HG03571 (cell line): ENCODE results near the gene MILR1.
"Not testable (repeated sequence)": the region's sequence is repeated elsewhere in the genome, so short reads cannot be mapped to it uniquely, and the experiment has no call there.

Experiments
- ATAC-seq: cut with Tn5 transposase; IDR thresholded peaks from one replicate; pipeline ENCODE4 v1.9.1; 2021; ENCODE audit not compliant: unreplicated experiment

Gene MILR1

DNA sequence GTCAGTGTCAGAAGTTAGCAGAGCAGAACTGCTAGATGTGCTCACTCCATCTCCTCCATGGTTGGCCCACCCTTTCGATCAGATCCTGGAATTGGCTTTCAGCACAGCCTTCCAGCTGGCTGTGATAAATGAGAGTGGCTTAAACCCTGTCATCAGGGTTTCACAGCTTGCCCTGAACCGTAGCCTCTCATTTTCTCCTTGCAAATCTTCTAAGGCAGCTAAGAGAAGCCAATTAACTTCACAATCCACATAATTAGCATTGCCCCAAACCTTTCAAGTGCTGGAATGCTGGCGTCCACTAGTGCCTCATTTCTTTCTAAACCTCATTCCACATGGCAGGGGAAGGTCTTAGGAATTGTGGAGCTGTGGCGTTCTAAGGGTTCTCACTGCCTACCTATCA is 21.7 kb downstream of the MILR1 start:
- no peak for ATAC-seq

DNA sequence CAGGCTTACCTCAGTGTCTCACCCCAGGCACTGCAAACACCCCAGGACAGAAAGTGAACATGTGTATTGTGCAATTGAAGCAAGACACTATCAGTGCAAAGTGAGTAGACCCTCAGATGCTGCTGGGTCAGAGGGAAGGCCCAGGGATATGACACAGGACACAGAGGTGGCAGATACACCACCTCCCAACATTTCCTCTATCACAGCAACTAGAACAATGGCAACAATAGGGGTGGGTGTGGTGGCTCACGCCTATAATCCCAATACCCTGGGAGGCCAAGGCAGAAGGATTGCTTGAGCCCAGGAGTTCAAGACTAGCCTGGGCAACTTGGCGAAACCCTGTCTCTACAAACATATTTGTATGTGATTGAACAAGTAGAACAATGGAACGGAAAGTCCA is 22.5 kb downstream of the MILR1 start:
- ATAC-seq: no peak

DNA sequence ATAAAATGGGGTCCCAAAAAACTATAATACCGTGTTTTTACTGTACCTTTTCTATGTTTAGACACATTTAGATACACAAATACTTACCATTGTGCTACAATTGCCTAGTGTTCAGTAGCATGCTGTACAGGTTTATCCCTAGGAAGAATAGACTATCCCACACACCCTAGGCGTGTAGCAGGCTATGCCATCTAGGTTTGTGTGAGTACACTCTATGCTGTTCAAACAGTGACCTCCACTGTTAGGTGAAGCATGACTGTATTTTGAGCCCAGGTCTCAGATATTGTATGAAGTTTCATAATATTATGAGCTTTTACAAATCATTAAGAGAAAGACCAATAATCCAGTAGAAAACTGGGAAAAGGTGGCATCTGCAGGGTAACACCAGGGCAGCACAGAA is 23.6 kb downstream of the MILR1 start:
- ATAC-seq: no peak

DNA sequence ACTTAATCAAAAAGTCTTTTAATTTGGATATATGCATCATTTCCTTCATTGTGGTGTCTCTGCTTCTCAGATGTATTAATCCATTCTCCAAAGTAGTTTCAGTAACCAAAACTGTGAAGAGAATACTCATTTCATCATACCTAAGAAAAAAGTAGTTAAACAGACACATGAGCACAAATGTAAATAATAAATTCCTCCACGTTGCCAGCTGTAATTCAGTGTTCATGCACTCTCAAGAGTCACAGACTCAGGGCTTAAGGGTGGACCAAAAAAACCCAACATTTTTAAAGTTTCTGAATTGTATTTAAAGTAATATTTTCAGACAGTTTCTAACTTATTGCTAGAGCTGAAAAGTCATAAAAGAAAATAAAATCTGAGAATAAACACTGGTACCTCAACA is 28.9 kb downstream of the MILR1 start:
- no peak for ATAC-seq

DNA sequence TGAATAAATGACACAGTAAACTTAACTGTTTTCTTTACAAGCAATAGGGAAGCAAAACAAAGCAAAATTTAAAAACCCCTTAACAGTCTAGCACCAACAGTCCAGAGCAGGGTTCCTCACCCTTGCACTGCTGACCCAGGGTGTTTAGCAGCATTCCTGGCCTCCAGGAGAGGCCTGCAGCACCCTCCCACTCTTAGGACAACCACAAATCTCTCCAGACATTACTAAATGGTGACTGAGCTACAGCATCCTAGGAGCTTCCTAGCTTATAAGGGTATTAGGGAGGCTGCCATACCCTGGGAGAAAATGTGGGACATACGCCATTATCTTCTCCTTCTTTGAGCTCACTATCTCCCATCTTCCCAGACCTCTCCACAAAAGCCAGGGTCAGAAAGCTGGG is 32.0 kb downstream of the MILR1 start:
- ATAC-seq: no peak

DNA sequence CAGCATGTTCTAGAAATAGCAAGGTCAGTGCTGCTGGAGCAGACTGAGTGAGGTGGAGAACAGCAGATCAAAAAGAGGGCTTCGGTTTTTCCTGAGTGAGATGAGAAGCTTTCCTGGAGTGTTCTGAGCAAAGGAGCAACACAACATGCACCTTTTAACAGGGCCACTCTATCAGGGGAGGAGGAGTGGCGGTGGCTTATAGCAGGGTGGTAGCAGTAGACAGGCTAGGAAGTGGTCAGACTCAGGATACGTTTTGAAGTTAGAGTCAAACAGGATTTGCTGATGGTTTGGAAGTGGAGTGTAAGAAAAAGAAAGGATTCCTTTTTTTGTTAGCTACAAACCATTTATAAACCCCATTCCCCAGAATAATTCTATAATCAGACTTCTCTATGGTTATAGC is 35.5 kb downstream of the MILR1 start:
- ATAC-seq: no peak

DNA sequence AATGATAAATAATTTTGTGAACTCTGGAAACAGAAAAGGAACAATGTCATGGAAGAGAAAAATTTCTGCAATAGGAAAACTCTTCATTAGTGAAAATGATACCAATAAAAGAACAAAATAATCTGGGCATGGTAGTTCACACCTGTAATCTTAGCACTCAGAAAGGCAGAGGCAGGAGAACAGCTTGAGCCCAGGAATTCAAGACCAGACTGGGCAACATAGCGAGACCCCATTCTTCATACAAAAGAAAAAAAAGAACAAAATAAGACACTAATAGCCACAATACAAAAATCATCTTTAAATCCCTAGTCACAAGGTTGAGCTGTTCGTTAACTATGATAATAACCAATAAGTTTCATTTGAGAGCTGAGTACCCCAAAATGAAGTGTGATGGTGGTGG is 39.4 kb downstream of the MILR1 start:
- ATAC-seq: no peak

DNA sequence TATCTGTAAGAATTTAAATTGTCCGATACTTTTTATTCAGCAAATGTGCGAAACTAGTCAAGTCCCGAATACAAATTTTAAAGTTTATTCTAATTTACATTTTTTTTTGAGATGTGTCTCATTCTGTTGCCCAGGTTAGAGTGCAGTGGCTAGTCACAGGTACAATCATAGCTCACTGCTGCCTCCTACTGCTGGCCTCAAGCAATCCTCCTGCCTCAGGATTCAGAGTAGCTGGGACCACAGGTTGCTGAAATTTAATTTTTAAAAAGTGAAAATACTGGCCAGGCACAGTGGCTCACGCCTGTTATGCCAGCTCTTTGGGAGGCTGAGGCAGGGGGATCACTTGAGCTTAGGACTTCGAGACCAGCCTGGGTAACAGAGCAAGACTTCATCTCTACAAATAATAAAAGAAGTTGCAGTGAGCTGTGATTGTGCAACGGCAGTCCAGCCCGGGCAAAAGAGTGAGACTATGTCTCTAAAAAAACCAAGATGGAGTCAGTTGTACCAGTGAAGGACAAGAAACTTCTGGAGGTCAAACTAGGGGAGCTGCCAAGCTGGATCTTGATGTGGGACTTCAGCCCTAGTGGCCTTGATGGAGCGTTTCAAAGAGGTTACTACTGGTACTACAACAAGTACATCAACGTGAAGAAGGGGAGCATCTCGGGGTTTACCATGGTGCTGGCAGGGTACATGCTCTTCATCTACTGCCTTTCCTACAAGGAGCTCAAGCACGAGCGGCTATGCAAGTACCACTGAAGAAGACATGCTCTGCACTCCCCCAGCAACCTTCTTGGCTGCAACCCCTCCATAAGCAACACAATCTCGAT is 42.3 kb downstream of the MILR1 start:
- ATAC-seq: no peak

DNA sequence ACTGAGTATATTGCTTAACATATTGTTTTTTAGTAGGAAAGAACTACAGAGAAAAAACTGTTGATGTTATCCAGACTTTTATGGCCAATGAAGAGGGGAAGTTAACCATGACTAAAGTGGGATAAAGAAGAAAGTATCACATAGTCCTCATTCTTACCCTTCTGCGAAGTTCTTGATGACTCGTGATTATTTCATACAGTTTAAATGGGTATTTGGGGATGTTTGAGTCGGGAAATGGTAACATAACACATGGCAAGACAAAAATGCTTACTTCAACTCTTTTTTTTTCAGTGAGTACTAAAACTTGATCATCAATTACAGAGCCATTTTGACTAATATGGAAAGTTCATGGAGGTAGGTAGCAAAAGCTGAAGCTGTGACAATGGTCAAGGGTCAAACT is 43.1 kb downstream of the MILR1 start:
- ATAC-seq: no peak

DNA sequence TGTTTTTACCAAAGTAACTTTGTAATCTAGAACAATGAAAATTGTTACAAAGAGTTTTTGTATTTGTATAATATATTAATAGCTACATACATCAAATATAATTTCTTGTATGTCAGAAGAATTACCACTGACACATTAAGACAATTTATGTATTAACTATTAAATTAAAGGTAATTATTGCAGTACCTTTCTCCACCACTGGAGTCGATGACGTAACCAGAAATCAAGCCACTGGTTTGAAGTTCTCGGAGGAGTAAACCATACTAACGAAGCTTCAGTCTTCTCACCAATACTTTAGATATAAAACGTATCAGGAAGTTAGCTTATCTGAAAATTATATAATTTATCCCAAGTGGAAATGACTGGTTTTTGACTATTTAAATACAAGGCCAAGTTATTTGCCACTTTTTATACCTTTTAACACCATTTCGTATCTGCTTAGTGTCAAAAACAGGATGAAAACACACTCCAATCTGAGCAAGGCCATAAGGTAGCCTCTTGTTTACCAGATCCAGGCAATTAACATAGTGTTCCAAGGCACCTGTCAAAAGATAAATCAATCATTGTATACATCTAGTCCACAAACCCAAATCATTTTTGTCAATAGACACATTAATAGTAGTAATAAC is 43.7 kb downstream of the MILR1 start:
- ATAC-seq: no peak

DNA sequence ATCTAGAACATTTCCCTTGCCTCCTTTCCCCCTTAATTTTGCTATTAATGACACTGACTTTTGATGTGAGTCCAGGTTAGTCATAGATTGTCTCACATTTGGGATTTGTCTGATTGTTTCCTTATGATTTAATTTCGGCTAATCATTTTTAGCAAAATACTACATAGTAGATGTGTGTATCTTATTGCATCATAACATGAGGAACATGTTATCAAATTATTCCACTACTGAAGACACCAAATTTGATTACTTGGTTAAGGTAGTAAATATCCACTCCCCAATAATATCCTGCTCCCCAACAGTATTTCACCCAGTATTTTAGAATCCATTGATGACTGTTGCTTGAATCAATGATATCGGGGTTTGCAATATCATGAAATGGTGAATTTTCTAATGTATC is 45.2 kb downstream of the MILR1 start:
- no peak for ATAC-seq

DNA sequence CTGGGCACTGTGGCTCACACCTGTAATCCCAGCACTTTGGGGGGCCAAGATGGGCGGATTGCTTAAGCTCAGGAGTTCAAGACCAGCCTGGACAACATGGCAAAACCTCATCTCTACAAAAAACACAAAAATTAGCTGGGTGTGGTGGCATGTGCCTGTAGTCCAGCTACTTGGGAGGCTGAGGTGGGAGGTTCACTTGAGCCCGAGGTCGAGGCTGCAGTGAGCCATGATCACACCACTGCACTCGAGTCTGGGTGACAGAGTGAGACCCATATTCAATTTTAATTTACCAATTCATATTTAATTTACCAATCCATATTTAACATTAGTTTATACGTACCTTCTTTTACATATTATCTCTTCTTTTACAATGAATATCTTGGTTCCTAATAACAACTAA is 46.4 kb downstream of the MILR1 start:
- not testable (repeated sequence) for ATAC-seq

DNA sequence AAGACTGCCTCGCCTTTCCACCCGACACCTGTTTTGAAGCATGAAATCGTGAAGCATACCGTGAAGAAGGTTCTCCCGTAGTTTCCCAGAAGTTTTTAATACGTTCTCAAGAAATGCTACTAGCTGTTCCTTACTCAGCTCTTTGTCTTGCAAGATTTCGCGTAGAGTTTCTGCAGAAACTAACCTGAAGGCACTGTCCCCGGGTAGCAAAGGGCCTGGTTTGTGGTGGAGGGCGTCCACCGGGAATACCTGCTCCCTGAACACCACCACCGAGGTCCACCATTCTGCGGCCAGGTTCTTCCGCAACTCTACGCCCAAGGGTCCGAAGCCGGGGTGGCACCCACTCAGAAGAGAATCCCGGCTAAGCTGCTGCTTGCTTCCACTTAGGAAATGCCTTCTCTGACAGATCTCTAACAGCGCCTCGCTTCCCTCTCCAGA is 47.5 kb downstream of the MILR1 start:
- no peak for ATAC-seq

DNA sequence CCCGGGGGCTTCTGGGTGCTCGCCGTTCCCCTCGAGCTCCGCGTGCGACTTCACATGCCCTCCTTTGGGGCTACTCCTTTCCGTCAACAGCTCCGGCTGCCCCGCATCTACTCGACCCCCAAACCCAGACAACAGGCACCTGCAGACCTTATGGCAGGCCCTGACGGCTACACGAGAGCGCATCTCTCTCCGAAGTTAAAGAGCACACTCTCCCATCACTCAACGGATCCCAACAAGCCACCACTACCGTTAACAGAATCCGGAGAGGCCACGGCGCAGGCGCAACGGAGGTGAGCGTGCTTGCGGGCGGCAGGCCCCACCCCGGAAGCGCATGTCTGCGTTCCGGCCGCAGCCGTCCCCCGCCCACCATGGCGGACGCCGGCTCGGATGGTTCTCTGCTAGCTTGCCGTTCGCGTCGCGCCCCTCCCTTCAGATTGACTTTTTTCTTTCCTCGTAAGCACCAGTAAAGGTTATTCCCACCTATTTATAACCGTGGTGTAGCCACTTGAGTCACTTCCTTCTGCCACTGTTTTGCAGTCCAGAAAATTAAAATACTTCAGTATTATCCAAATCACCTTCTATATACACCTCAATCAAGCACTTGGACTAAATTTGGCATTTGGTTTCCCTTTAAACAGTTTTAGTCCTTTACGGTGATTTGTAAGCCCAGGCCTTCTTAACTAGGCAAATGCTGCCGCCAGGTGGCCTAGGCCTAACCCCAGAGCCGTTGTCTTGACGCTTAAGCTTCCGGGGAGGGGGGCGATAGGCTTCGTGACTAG is 48.1 kb downstream of the MILR1 start, which contains the start of gene POLG2:
POLG2 (minus strand) TSS at position 269 of the 779 bp plus-strand sequence; CDS start at position 183, 86 bp downstream.
- ATAC-seq: peak; percentile 77

DNA sequence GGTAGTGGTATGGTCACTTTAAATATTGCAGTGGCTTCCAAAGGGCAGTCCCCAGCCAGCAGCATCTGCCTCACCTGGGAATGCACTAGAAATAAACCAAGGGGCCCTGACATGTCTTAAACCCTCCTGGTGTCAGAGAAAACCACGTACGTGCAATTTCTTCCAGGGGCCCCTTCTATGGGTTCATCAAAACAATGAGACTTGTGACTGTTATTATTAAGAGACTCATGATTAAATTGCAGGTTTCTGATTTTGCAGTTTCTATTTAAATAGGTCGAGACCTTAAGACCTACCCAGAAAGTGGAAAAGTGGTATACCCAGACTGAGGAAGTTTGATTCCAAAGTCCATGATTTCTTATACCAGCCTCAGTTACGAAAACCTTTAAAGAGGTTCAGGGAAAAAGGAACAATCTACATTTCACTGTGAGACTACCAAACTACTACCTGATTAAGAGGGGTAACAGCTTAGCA is 48.7 kb downstream of the MILR1 start:
- no peak for ATAC-seq

DNA sequence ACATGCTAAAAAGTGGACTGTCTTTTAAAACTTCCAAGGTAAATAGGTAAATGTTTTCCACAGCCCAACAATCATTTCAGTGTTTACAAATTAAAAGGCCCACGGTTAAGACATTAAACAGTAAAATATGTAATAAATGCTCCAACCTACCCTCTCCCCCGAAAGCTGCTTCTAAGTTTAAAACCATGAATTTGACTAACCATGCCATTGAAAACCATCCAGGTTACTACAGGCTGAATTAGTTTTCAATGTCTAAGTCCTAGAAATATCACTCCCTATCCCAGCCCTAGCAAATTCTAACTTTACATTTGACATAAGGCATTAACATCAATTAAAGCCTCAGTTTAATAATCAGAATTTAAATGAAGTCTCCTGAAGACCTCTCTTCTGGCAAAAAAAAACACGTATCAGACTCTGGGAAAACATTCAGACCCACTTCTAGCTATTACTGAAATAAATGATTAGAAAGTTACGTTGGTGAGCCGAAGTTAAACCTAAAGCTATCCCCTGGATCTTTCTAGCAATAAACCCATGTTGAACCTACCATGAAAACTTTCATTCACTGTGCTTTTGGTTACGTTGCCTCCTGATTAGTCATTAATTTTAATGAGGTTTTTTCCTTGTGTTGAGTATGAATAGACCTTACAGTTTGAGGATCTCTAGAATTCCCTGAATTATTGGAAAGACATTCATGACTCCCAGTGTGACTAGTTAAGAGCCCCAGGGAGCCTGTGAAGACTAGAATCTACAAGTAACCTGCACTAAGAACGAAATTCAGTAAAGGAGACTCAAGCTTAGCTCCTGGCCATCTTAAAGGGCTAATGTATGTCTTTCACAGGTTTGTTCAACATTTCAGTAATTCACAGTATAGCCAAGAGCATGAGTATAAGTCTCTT is 49.6 kb downstream of the MILR1 start:
- no peak for ATAC-seq

DNA sequence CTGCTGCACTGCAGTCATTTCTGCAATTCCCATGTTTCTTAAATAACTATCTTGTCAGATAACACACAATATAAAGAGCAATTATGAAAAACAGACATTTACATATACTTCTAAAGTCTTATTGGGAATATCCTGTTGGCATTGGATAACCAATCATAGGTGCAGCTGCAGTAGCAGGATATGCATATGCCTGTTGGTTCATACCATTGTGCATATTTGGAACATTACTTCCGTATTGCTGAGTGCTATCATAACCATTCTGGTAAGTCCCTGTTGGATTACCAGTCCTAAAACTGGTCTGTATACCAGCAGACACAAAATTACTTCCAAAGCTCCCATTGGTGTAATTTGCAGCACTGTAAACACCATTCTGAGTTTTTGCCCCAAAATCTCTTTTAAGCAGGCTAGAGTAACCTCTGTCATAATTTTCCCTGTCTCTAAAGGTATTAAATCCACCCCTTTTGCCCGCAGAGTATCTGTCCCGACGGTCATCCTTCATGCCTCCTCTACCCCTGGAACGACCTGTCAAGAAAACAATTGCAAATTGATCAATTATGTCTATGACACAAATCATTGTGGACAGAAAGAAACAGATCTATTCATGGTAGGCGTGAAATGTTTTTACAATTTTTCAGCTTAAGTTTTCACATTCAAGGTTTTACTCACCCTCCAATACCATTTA is 51.0 kb downstream of the MILR1 start:
- ATAC-seq: no peak

DNA sequence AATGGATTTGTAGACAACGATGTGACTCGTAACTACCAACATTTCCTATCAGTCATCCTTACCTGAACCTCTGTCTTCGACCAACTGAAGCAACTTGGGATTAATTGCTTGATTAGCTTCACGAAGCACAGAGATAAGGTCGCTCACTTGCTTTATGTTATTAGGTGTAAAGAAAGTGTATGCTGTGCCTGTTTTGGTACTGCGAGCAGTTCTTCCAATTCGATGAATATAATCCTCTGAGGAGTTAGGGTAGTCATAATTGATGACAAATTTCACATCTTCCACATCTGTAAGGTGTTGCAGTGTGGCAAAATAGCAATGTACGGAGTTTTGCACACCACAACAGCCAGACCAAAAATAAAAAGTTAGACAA is 51.6 kb downstream of the MILR1 start:
- no peak for ATAC-seq

DNA sequence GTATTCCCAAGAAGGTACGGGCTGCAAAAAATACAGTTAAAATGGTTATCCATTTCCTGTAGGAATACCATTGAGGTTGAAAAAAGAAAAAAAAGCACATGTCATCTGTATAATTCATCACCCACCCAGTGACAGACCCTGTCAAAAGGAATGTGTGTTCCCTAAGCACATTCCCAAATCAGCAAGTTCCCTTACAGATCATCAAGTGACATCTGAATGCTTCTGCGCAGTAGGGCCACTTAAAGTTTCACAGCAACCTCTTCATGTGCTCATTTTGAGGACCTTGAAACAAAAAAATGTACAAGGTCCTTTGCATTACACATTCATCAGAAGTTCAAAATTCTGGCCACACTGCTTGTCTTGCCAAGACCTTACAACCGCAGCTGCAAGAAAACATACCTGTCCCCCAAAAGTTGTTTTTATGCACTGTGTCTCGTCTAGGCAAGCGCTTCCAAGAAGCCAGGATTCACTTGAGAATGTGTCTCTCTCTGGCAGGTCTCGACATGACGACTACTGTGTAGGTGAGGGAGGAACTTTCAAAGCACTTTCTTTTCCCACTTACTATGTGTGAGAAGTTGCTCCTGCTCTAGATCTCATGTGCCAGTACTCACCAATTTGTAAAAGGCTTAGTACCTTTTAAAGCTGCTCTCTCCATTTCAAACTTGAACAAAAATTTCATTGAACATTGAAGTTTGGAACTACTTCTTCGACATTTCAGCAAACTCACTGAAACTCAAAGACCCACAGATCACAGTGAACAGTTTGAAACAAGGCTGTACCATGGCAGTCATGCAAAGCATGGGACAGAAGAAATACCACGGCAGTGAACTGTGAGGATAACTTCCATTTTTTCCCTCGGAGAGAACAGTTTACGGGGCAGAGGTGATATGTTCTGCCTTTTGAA is 52.2 kb downstream of the MILR1 start:
- ATAC-seq: no peak
